ENCODE data around the gene CD200. TPM values are rescaled to one million over a fixed set of nuclear protein-coding genes. Genes with fewer than 3 reads are reported as not detected.

Gene CD200
- total RNA-seq, 4 donors from 2014 or later, result 3.7 to 15.4 (median 7.1) TPM

DNA sequence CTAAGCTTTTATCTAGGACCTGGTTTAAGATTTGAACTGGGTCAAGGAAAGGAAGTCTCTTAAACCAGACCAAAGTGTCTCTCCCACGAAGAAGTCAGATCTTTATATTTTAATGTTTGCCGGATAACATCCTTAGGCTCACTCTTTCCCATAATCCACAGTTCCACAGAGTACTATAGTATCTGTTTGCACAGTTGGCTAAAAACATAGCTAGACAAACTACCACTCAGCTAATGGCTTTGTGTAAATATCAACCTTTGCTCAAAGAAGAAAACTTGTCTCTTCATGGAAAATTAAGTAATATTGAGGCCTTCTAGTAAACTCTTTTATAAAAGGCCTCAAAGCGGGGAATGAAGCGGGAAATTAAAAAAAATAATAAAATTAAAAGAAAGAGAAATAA is 25.4 kb upstream of the CD200 start:
- Histone ChIP-seq H3K27me3 (no peaks in the 10 kb centered on the region), H3K9me3 (no peaks in the 10 kb centered on the region), H3K27ac (no peak overlapping the region), H3K4me3 (no peak overlapping the region), H3K4me1 (peaks cover 0 to 16% (median 2%) of the 10 kb centered on the region in 4 donors), H3K36me3 (no peaks in the 10 kb centered on the region)
- no peak for DNase-seq
- TF ChIP-seq, protein P1, sequence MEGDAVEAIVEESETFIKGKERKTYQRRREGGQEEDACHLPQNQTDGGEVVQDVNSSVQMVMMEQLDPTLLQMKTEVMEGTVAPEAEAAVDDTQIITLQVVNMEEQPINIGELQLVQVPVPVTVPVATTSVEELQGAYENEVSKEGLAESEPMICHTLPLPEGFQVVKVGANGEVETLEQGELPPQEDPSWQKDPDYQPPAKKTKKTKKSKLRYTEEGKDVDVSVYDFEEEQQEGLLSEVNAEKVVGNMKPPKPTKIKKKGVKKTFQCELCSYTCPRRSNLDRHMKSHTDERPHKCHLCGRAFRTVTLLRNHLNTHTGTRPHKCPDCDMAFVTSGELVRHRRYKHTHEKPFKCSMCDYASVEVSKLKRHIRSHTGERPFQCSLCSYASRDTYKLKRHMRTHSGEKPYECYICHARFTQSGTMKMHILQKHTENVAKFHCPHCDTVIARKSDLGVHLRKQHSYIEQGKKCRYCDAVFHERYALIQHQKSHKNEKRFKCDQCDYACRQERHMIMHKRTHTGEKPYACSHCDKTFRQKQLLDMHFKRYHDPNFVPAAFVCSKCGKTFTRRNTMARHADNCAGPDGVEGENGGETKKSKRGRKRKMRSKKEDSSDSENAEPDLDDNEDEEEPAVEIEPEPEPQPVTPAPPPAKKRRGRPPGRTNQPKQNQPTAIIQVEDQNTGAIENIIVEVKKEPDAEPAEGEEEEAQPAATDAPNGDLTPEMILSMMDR (IDR thresholded peaks at IDR 0.05), result no peak
- no peak for TF ChIP-seq POLR2A (IDR thresholded peaks at IDR 0.05)

DNA sequence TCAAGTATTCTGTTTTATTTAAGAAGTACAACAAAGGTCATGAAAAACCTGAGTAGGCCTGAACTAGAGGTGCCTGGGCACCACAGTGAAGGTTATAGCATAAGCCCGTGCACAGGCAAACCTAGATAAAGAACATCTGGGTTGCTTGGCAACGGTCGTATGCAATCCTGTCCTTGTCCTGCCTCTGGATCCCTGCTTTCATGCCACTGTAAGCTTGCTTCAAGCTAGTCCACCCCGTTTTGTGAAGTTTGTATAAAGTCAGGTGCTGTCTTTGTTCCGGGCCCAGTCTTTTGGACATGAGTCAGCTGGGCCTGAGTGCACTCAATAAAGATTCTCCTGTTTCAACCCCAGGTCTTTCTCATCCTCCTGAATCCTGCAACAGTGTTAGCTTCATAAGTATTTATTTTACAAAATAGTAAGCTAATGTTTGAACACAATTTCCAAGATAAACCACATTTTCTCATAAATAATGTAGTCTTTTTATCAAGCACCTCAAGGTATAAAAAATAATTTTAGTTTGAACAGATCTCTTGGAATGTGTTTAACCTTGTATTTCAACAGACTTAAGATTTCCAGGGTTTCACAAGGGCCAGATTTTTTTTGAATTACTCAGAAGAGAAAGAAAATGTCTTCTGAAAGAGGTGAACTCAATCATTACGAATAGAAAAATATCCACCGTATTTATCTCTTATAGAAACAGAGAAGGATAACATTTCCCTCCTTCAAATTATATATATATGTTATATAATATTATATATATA is 24.6 kb upstream of the CD200 start:
- DNase-seq, result no peak
- TF ChIP-seq, protein P1 (IDR thresholded peaks at IDR 0.05), result no peak
- TF ChIP-seq POLR2A (IDR thresholded peaks at IDR 0.05), result no peak
- Histone ChIP-seq H3K9me3 (no peaks in the 10 kb centered on the region), H3K27ac (no peak overlapping the region), H3K36me3 (no peaks in the 10 kb centered on the region), H3K4me3 (no peak overlapping the region), H3K4me1 (peaks cover 0 to 11% (median 2%) of the 10 kb centered on the region in 4 donors), H3K27me3 (no peaks in the 10 kb centered on the region)

DNA sequence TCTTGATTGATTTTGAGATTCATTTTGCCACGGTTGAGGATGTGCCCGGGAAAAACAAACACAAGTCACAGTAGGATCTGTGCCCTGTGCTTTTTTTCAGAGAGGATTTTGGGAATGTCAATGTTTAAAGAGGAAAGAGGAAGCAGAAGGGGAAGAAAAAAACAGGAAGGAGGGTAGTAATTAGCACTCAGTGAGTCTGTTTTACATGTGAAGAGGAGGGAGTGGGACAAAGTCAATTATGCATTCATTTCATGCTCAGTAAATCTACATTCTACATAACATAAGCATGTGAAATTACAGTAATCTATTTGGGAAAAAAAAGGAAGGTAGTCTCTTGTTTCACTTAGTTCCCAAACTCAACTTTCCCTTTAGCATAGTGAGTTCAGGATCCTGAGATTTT is 18.3 kb upstream of the CD200 start:
- Histone ChIP-seq H3K27ac (no peak overlapping the region), H3K9me3 (peaks cover 0 to 4% (median 0%) of the 10 kb centered on the region in 4 donors), H3K36me3 (no peaks in the 10 kb centered on the region), H3K4me1 (no peaks in the 10 kb centered on the region), H3K27me3 (no peaks in the 10 kb centered on the region), H3K4me3 (no peak overlapping the region)
- TF ChIP-seq, protein P1 (IDR thresholded peaks at IDR 0.05), result no peak
- TF ChIP-seq POLR2A (IDR thresholded peaks at IDR 0.05), result no peak
- no peak for DNase-seq

DNA sequence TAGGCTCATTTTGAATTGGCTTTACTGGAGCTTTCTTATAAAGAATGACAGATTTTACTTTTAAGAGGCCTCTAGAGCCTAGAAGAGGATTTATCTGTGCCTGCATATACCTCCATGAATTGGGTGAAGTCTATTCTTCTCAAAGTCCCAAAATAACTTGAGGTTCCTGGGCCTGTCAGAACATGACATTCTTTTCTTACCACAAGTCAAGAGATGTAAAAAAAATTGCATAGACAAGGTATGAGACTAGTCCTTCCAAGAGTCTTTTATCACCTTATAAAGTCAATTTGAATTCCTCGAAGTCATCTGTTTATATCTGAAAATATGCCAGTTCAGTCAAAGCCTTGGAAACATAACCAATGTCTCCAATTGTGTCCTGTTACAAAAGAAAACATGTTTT is 17.2 kb upstream of the CD200 start:
- Histone ChIP-seq H3K27ac (no peak overlapping the region), H3K9me3 (peaks cover 0 to 4% (median 0%) of the 10 kb centered on the region in 4 donors), H3K27me3 (no peaks in the 10 kb centered on the region), H3K36me3 (no peaks in the 10 kb centered on the region), H3K4me3 (no peak overlapping the region), H3K4me1 (no peaks in the 10 kb centered on the region)
- DNase-seq, result no peak
- TF ChIP-seq POLR2A (IDR thresholded peaks at IDR 0.05), result no peak
- TF ChIP-seq, protein P1 (IDR thresholded peaks at IDR 0.05), result no peak

DNA sequence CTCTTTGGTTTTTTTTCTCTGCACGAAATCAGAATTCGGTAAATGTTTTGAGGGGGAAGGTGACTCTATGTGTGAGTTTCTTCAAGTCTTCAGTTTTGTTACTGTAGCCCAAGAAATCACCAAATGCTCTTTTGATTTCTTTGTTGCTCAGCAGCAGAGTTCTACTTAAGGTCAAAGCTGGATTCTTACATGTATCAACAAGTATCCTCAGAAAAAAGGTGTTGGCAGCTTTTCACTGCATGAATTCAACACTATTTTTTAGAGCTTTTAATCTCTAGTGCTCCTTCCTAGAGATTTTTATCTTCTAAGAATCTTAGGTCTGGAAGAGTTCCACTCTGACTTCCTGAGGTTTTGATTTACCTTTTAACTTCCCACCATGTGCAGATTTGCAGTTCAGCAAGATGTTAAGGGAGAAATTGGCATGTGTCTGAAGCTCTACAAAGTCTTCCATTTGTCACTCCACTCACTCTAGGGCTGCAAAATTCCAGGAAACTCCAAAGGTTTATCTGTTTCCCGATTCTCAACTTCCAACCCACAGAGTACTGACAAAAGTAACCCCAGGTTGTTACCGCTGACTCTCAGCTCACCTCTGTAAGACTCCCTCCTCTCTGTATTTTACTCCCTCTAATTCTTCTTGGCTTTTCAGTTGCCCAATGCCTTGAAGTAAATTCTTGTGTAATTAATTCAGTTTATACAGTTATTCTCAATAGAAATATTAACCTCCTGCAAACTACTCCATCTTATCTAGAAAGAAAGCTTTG is 13.3 kb upstream of the CD200 start:
- TF ChIP-seq POLR2A (IDR thresholded peaks at IDR 0.05), result no peak
- TF ChIP-seq, protein P1 (IDR thresholded peaks at IDR 0.05), result no peak
- H3K4me1 ChIP-seq, result peaks cover 0 to 7% (median 0%) of the 10 kb centered on the region in 4 donors
- H3K27me3 ChIP-seq, result no peaks in the 10 kb centered on the region

More for the DNA sequence above, 13.3 kb upstream of the CD200 start:
- Histone ChIP-seq H3K27ac (no peak overlapping the region), H3K9me3 (peaks cover 0 to 4% (median 0%) of the 10 kb centered on the region in 4 donors), H3K4me3 (no peak overlapping the region), H3K36me3 (no peaks in the 10 kb centered on the region)
- DNase-seq, result no peak

Measured in Peyer's patch (tissue), 4 donors.